ENCODE results near the gene CARTPT.

CARTPT gene

GRCh38 chr5:71701407-71701806, 17.7 kb upstream of the CARTPT start:
- Mint-ChIP-seq H3K36me3 (ENCODE audit: insufficient read depth) (no peaks in the 10 kb centered on the region), H3K27ac (ENCODE audit: low read depth) (no peak overlapping the region), H3K4me3 (no peak overlapping the region), H3K4me1 (peaks cover 6% of the 10 kb centered on the region), H3K9me3 (peaks cover 5% of the 10 kb centered on the region), H3K27me3 (peaks cover 22% of the 10 kb centered on the region)
- no peak for DNase-seq (ENCODE audit: low spot score in 2 of 2)
- no peak for ATAC-seq (replicated peaks; ENCODE audit: extremely low read depth, poor library complexity, severe bottlenecking)

- H3K9me3 Mint-ChIP-seq, result no peaks in the 10 kb centered on the region
- H3K27ac Mint-ChIP-seq (ENCODE audit: low read depth), result no peak overlapping the region
- no peaks in the 10 kb centered on the region for H3K36me3 Mint-ChIP-seq (ENCODE audit: insufficient read depth)
- no peaks in the 10 kb centered on the region for H3K4me1 Mint-ChIP-seq
- ATAC-seq (replicated peaks; ENCODE audit: extremely low read depth, poor library complexity, severe bottlenecking), result no peak
- peaks cover 39% of the 10 kb centered on the region for H3K27me3 Mint-ChIP-seq
- H3K4me3 Mint-ChIP-seq, result no peak overlapping the region
- DNase-seq (ENCODE audit: low spot score in 2 of 2), result no peak
Observed at GRCh38 chr5:71703941-71704340, 15.1 kb upstream of the CARTPT start.

- no peak for ATAC-seq (replicated peaks; ENCODE audit: extremely low read depth, poor library complexity, severe bottlenecking)
- no peak for DNase-seq (ENCODE audit: low spot score in 2 of 2)
- Mint-ChIP-seq H3K4me1 (no peaks in the 10 kb centered on the region), H3K27me3 (peaks cover 49% of the 10 kb centered on the region), H3K9me3 (no peaks in the 10 kb centered on the region), H3K27ac (ENCODE audit: low read depth) (no peak overlapping the region), H3K36me3 (ENCODE audit: insufficient read depth) (no peaks in the 10 kb centered on the region), H3K4me3 (no peak overlapping the region)
Observed at GRCh38 chr5:71705421-71705820, 13.7 kb upstream of the CARTPT start.

GRCh38 chr5:71706906-71707305, 12.2 kb upstream of the CARTPT start:
- no peak for DNase-seq (ENCODE audit: low spot score in 2 of 2)
- no peaks in the 10 kb centered on the region for H3K36me3 Mint-ChIP-seq (ENCODE audit: insufficient read depth)
- H3K27me3 Mint-ChIP-seq, result peaks cover 49% of the 10 kb centered on the region
- no peaks in the 10 kb centered on the region for H3K4me1 Mint-ChIP-seq
- H3K27ac Mint-ChIP-seq (ENCODE audit: low read depth), result no peak overlapping the region
- no peaks in the 10 kb centered on the region for H3K9me3 Mint-ChIP-seq
- H3K4me3 Mint-ChIP-seq, result no peak overlapping the region
- ATAC-seq (replicated peaks; ENCODE audit: extremely low read depth, poor library complexity, severe bottlenecking), result no peak

- Mint-ChIP-seq H3K4me1 (no peaks in the 10 kb centered on the region), H3K4me3 (no peak overlapping the region), H3K36me3 (ENCODE audit: insufficient read depth) (peaks cover 2% of the 10 kb centered on the region)
Observed at GRCh38 chr5:71711610-71712009, 7.5 kb upstream of the CARTPT start.

GRCh38 chr5:71714911-71715310, 4.2 kb upstream of the CARTPT start:
- Mint-ChIP-seq H3K4me3 (no peak overlapping the region), H3K27me3 (peaks cover 70% of the 10 kb centered on the region), H3K27ac (ENCODE audit: low read depth) (no peak overlapping the region), H3K4me1 (no peaks in the 10 kb centered on the region), H3K9me3 (no peaks in the 10 kb centered on the region), H3K36me3 (ENCODE audit: insufficient read depth) (peaks cover 2% of the 10 kb centered on the region)
- ATAC-seq (replicated peaks; ENCODE audit: extremely low read depth, poor library complexity, severe bottlenecking) (no peak), DNase-seq (ENCODE audit: low spot score in 2 of 2) (no peak)

More at GRCh38 chr5:71711610-71712009, 7.5 kb upstream of the CARTPT start:
- DNase-seq (ENCODE audit: low spot score in 2 of 2) (no peak), ATAC-seq (replicated peaks; ENCODE audit: extremely low read depth, poor library complexity, severe bottlenecking) (no peak)
- Mint-ChIP-seq H3K27me3 (peaks cover 64% of the 10 kb centered on the region), H3K27ac (ENCODE audit: low read depth) (no peak overlapping the region), H3K9me3 (no peaks in the 10 kb centered on the region)

GRCh38 chr5:71727978-71728377, 8.9 kb downstream of the CARTPT start:
- no peaks in the 10 kb centered on the region for H3K9me3 Mint-ChIP-seq
- peaks cover 57% of the 10 kb centered on the region for H3K27me3 Mint-ChIP-seq

GRCh38 chr5:71731015-71731414, 11.9 kb downstream of the CARTPT start:
- Mint-ChIP-seq H3K27me3 (peaks cover 53% of the 10 kb centered on the region), H3K4me1 (no peaks in the 10 kb centered on the region), H3K36me3 (ENCODE audit: insufficient read depth) (no peaks in the 10 kb centered on the region), H3K4me3 (no peak overlapping the region), H3K27ac (ENCODE audit: low read depth) (no peak overlapping the region), H3K9me3 (no peaks in the 10 kb centered on the region)
- no peak for DNase-seq (ENCODE audit: low spot score in 2 of 2)
- ATAC-seq (replicated peaks; ENCODE audit: extremely low read depth, poor library complexity, severe bottlenecking), result no peak

More at GRCh38 chr5:71727978-71728377, 8.9 kb downstream of the CARTPT start:
- Mint-ChIP-seq H3K27ac (ENCODE audit: low read depth) (no peak overlapping the region), H3K36me3 (ENCODE audit: insufficient read depth) (no peaks in the 10 kb centered on the region), H3K4me3 (no peak overlapping the region), H3K4me1 (no peaks in the 10 kb centered on the region)
- ATAC-seq (replicated peaks; ENCODE audit: extremely low read depth, poor library complexity, severe bottlenecking), result no peak
- no peak for DNase-seq (ENCODE audit: low spot score in 2 of 2)

GRCh38 chr5:71732011-71732410, 12.9 kb downstream of the CARTPT start:
- DNase-seq (ENCODE audit: low spot score in 2 of 2) (no peak), ATAC-seq (replicated peaks; ENCODE audit: extremely low read depth, poor library complexity, severe bottlenecking) (no peak)
- Mint-ChIP-seq H3K9me3 (no peaks in the 10 kb centered on the region), H3K27ac (ENCODE audit: low read depth) (no peak overlapping the region), H3K27me3 (peaks cover 50% of the 10 kb centered on the region), H3K36me3 (ENCODE audit: insufficient read depth) (no peaks in the 10 kb centered on the region), H3K4me1 (no peaks in the 10 kb centered on the region), H3K4me3 (no peak overlapping the region)

GRCh38 chr5:71734141-71734540, 15.1 kb downstream of the CARTPT start:
- H3K36me3 Mint-ChIP-seq (ENCODE audit: insufficient read depth), result no peaks in the 10 kb centered on the region
- no peaks in the 10 kb centered on the region for H3K9me3 Mint-ChIP-seq
- ATAC-seq (replicated peaks; ENCODE audit: extremely low read depth, poor library complexity, severe bottlenecking), result no peak
- no peak overlapping the region for H3K4me3 Mint-ChIP-seq
- peaks cover 31% of the 10 kb centered on the region for H3K27me3 Mint-ChIP-seq
- no peak overlapping the region for H3K27ac Mint-ChIP-seq (ENCODE audit: low read depth)
- H3K4me1 Mint-ChIP-seq, result no peaks in the 10 kb centered on the region
- DNase-seq (ENCODE audit: low spot score in 2 of 2), result no peak

GRCh38 chr5:71737931-71738539, 19.0 kb downstream of the CARTPT start:
- Mint-ChIP-seq H3K4me1 (no peaks in the 10 kb centered on the region), H3K36me3 (ENCODE audit: insufficient read depth) (no peaks in the 10 kb centered on the region), H3K9me3 (no peaks in the 10 kb centered on the region), H3K4me3 (no peak overlapping the region), H3K27me3 (peaks cover 40% of the 10 kb centered on the region), H3K27ac (ENCODE audit: low read depth) (no peak overlapping the region)
- ATAC-seq (replicated peaks; ENCODE audit: extremely low read depth, poor library complexity, severe bottlenecking) (no peak), DNase-seq (ENCODE audit: low spot score in 2 of 2) (no peak)

GRCh38 chr5:71738662-71739361, 19.7 kb downstream of the CARTPT start:
- Mint-ChIP-seq H3K27ac (ENCODE audit: low read depth) (no peak overlapping the region), H3K9me3 (no peaks in the 10 kb centered on the region), H3K36me3 (ENCODE audit: insufficient read depth) (no peaks in the 10 kb centered on the region), H3K4me1 (no peaks in the 10 kb centered on the region), H3K4me3 (no peak overlapping the region), H3K27me3 (peaks cover 32% of the 10 kb centered on the region)
- no peak for DNase-seq (ENCODE audit: low spot score in 2 of 2)
- no peak for ATAC-seq (replicated peaks; ENCODE audit: extremely low read depth, poor library complexity, severe bottlenecking)

- H3K27ac Mint-ChIP-seq (ENCODE audit: low read depth), result no peak overlapping the region
- H3K36me3 Mint-ChIP-seq (ENCODE audit: insufficient read depth), result no peaks in the 10 kb centered on the region
Observed at GRCh38 chr5:71740015-71740753, 21.1 kb downstream of the CARTPT start.

More at GRCh38 chr5:71740015-71740753, 21.1 kb downstream of the CARTPT start:
- peaks cover 27% of the 10 kb centered on the region for H3K27me3 Mint-ChIP-seq
- no peaks in the 10 kb centered on the region for H3K9me3 Mint-ChIP-seq
- no peak for DNase-seq (ENCODE audit: low spot score in 2 of 2)
- no peak overlapping the region for H3K4me3 Mint-ChIP-seq
- no peak for ATAC-seq (replicated peaks; ENCODE audit: extremely low read depth, poor library complexity, severe bottlenecking)
- H3K4me1 Mint-ChIP-seq, result no peaks in the 10 kb centered on the region

Measured in central memory CD8-positive, alpha-beta T cell (primary cell).